GM18505 (cell line): ENCODE data around the gene PLA2R1.

Source experiments
- ATAC-seq: cut with Tn5 transposase; IDR thresholded peaks from one replicate; pipeline ENCODE4 v1.9.1; 2021; ENCODE audit not compliant: unreplicated experiment
- POLR2A ChIP-seq: IDR thresholded peaks from 4 replicates; pipeline ENCODE4 v1.6.1; 2011; ENCODE audit warnings: borderline replicate concordance; ENCODE audit not compliant: insufficient read depth, insufficient read length; ENCODE audit errors: extremely low read depth

The PLA2R1 gene

GRCh38 chr2:159907909-159908308 lies 154.5 kb downstream of the PLA2R1 start:
- ATAC-seq, result no peak
- no peak for TF ChIP-seq POLR2A

DNA sequence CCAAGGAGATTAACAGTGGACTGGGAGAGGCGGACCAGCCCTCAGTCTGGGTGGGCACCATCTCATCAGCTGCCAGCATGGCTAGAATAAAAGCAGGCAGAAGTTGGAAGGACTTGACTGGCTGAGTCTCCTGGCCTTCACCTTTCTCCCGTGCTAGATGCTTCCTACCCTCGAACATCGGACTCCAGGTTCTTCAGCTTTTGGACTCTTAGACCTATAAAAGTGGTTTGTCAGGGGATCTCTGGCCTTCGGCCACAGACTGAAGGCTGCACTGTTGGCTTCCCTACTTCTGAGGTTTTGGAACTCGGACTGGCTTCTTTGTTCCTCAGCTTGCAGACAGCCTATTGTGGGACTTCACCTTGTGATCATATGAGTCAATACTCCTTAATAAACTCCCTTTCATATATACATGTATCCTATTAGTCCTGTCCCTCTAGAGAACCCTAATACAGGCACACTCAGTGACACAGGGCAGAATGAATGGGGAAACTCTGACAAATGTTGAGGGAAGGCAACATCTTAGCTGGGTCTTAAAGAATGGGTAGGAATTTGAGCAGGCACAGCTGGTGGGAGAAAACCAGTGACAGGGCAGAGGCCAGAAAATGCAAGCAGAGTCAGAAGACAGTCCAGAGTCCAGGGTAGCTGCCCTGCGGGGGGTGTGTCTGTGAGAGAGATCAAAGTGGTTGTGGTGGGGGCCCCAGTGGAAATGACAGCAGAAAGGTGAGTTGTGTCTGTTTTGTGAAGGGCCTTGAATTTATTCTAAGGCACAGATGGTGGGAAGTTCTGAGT lies 156.3 kb downstream of the PLA2R1 start:
- TF ChIP-seq POLR2A, result no peak
- ATAC-seq, result no peak

GRCh38 chr2:159904959-159905305 lies 157.5 kb downstream of the PLA2R1 start:
- ATAC-seq, result peak; percentile 52
- TF ChIP-seq POLR2A, result no peak

DNA sequence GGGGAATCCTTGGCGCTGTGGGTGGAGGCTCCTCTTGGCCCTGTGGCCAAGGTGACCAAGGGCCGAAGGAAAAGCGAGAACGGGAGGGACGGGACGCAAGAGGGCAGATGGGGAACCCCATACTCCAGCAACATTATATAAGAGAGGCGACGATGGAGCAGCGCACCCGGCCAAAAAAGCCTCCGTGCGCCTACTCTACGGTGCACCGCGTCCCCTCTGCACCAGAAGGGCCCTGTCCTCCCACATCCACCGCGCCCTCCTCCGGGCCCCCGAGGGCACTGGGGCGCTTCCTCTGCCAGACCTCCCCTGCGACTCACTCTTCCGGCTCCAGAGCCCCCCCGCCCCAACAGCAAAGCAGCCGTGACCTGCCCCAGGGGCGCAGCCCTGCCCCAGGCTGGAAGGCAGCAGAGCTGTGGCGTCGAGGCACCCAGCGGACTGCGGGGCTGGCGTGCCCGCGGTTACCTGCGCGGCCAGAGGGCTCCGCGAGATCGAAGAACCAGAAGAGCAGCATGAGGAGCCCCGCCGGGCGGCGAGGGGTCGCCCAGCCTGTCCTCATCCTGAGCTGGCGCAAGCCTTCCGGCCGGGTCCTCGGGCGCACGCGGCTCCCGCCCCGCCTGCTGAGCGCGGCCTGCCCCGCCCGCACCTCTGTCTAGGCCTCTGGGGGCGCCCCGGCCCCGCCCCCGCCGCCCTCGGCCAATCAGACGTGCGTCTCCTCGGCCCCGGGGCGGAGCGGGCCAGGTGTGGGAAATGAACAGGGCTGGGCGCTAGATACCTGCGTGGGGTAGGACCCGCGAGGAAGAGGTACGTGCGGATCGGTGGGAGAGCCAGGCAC lies 158.1 kb downstream of the PLA2R1 start, which contains the start of gene LY75:
Gene LY75 (minus strand): TSS at position 630 of the 832 bp plus-strand sequence.
- peak; percentile 84 for ATAC-seq

DNA sequence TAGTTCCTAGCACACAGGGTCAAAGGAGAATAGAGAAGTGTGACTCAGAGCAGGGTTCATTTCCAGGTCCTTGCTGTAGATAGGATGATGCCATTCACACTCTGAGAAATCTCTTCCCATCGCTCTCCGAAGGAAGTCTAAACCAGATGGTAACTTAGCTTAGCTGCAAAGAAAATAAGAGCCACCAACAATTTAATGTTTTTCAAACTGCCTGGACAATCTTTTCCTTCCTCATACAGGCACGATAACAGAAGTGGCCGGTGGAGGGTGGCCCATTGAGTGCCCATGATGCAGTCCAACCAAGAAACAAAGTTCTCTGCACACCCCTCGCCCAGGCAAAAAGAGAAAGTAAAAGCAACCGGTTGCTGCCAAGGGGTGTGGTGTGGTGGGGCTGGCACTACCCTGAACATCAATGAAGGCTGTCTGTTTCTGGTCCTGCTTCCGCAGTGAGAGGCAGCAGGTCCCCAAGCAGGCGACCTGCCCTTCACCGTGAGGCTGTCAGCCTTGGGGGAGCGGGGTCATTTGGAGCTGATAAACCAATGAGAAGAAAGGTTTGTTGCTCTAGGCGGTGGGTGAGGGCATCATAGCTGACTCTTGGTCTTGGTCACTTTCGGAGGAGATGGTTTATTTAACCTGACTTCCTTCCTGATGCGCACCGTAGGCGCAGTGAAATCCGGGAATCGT lies 158.8 kb downstream of the PLA2R1 start:
- no peak for ATAC-seq
- TF ChIP-seq POLR2A, result peak; percentile 57

More for the DNA sequence above, 158.1 kb downstream of the PLA2R1 start, which contains the start of gene LY75:
- peak; percentile 84 for TF ChIP-seq POLR2A

GRCh38 chr2:159902722-159903121 lies 159.7 kb downstream of the PLA2R1 start:
- no peak for ATAC-seq

GRCh38 chr2:159900343-159900742 lies 162.1 kb downstream of the PLA2R1 start:
- ATAC-seq, result no peak
- no peak for TF ChIP-seq POLR2A

More at GRCh38 chr2:159902722-159903121, 159.7 kb downstream of the PLA2R1 start:
- TF ChIP-seq POLR2A, result no peak

- no peak for ATAC-seq
- TF ChIP-seq POLR2A, result no peak
Measured at GRCh38 chr2:159898441-159898840, 164.0 kb downstream of the PLA2R1 start.

DNA sequence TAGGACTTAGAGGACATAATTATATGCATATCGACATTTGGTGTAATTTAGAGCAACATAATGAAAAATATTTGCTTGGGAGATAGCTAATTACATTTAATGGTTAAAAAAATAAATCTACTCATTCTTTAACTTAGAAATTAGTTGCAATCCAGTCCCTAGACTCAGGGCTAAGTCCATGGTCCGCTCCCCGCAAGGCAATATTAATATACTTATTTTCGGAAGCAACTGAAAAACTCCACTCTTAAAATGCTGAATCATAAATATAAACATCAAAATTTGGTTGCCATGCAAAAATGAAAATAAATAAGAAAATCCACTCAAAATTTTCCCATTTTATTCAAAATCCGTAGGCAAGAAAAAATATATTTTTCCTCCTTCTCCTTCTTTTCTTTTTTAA lies 164.7 kb downstream of the PLA2R1 start:
- ATAC-seq, result no peak
- no peak for TF ChIP-seq POLR2A

GRCh38 chr2:159897081-159897480 lies 165.3 kb downstream of the PLA2R1 start:
- no peak for ATAC-seq
- no peak for TF ChIP-seq POLR2A

DNA sequence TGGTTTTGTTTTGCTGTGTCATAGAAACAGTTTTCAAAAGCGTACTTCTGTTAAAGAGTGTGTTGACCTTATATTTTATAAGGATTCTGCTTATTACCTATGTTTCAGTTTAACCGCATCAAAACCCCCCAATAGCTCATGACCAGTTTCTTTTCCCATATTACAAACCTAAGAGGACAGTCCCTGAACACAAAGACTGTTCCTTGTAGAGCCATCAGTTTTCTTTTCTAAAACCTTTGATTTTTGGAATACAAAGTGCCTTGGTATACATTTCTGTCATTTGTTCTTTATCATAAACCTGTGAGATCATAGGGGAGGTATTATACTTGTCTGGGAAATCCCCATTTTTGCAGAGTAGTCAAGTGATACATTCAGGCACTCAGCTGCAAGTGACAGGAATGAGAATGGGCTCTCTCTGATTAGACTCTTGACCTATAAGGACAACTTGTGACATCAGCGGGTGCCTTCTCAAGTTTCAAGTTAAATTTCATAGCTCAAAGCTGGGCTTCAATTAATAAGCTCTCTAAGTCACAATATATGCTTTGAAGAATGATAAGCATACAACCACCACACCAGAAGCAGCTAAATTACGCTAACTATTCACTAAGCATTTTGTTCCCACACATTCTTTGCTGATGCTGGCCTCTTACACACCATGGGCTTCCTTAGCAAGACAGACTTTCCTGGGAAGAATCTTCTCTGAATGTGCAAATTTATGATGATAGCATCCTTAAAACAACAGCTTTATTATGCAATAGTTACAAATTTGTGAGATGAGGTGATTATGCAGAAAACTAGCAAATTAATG lies 167.0 kb downstream of the PLA2R1 start:
- peak; percentile 60 for ATAC-seq
- no peak for TF ChIP-seq POLR2A

GRCh38 chr2:159894145-159894838 lies 168.1 kb downstream of the PLA2R1 start:
- TF ChIP-seq POLR2A, result no peak
- no peak for ATAC-seq

GRCh38 chr2:159892990-159893810 lies 169.2 kb downstream of the PLA2R1 start:
- ATAC-seq, result no peak
- TF ChIP-seq POLR2A, result peak; percentile 35
